Kidney epithelial cell (primary cell): ENCODE measurements around the gene ZNF232. TPM values are rescaled to one million over a fixed set of nuclear protein-coding genes. Genes with fewer than 3 reads are reported as not detected.
A peak's percentile ranks its signal among the peaks of the same experiment; 100 is the strongest.

Source experiments
- DNase-seq: peaks from one replicate; pipeline ENCODE4 v3.0.0-alpha.2; 2010; ENCODE audit warnings: low read depth
- H3K27me3 ChIP-seq: 2 replicates; pipeline ENCODE4 v1.6.0; 2011; ENCODE audit warnings: low read length; ENCODE audit not compliant: control insufficient read depth, insufficient read depth
- H3K36me3 ChIP-seq: 2 replicates; pipeline ENCODE4 v1.5.1; 2011; ENCODE audit warnings: low read length; ENCODE audit not compliant: control insufficient read depth, insufficient read depth
- H3K4me3 ChIP-seq: 2 replicates; pipeline ENCODE4 v1.5.1; 2011; ENCODE audit warnings: low read depth, mild to moderate bottlenecking, control low read depth, low read length
- CTCF ChIP-seq: IDR thresholded peaks from 2 replicates; pipeline ENCODE4 v1.5.1; 2011; ENCODE audit warnings: mild to moderate bottlenecking, moderate library complexity, low read length, control low read depth, inconsistent platforms; ENCODE audit not compliant: insufficient read depth, poor library complexity, severe bottlenecking
- total RNA-seq: library from RNA; depleted of rRNA; stranded (reverse); fragments of >200 nt; gene quantifications from 2 replicates; pipeline ENCODE4 v1.2.3, GENCODE V29; 2015

Gene ZNF232
- total RNA-seq, 1 donor from 2014 or later: 19.6 TPM

- TF ChIP-seq CTCF: no peak
- H3K27me3 ChIP-seq: peaks cover 46% of the 10 kb centered on the region
- no peaks in the 10 kb centered on the region for H3K36me3 ChIP-seq
- no peak overlapping the region for H3K4me3 ChIP-seq
- DNase-seq: no peak
These were observed 6.5 kb upstream of the ZNF232 start for GRCh38 chr17:5118219-5118618.

GRCh38 chr17:5115673-5116651 is 4.3 kb upstream of the ZNF232 start, which contains the start of gene USP6:
Gene USP6, plus strand, starts transcription at chr17:5116032. Its CDS starts 14,336 bp downstream, at chr17:5130368.
- TF ChIP-seq CTCF: no peak
- H3K36me3 ChIP-seq: no peaks in the 10 kb centered on the region
- H3K4me3 ChIP-seq: no peak within 1 kb of the TSS
- no peak for DNase-seq
- peaks cover 31% of the 10 kb centered on the region for H3K27me3 ChIP-seq

- DNase-seq: no peak
- H3K4me3 ChIP-seq: peak overlapping the region; percentile 85
- TF ChIP-seq CTCF: no peak
- H3K27me3 ChIP-seq: peaks cover 7% of the 10 kb centered on the region
- peaks cover 1% of the 10 kb centered on the region for H3K36me3 ChIP-seq
These were observed 862 bp downstream of the ZNF232 start for GRCh38 chr17:5110816-5111215.

GRCh38 chr17:5100832-5101231 is 10.8 kb downstream of the ZNF232 start:
- H3K36me3 ChIP-seq: no peaks in the 10 kb centered on the region
- no peak overlapping the region for H3K4me3 ChIP-seq
- TF ChIP-seq CTCF: no peak
- no peak for DNase-seq
- peaks cover 10% of the 10 kb centered on the region for H3K27me3 ChIP-seq

- no peaks in the 10 kb centered on the region for H3K36me3 ChIP-seq
- no peak overlapping the region for H3K4me3 ChIP-seq
- TF ChIP-seq CTCF: no peak
- DNase-seq: no peak
- peaks cover 10% of the 10 kb centered on the region for H3K27me3 ChIP-seq
These were observed 12.4 kb downstream of the ZNF232 start for GRCh38 chr17:5099271-5099670.
